ENCODE results near the gene CDH23.

Gene CDH23

GRCh38 chr10:71819985-71820384 is 423.3 kb downstream of the CDH23 start:
- no peak for DNase-seq (ENCODE audit: low read depth)
- H3K4me3 ChIP-seq (ENCODE audit: low read depth, low read length) = no peak overlapping the region
- TF ChIP-seq CTCF (conservative IDR thresholded peaks at IDR 0.05; ENCODE audit: low read depth, low read length) = no peak

GRCh38 chr10:71820966-71821365 is 424.2 kb downstream of the CDH23 start:
- H3K4me3 ChIP-seq (ENCODE audit: low read depth, low read length) = no peak overlapping the region
- DNase-seq (ENCODE audit: low read depth) = no peak

GRCh38 chr10:71821909-71822763 is 425.4 kb downstream of the CDH23 start:
- no peak for TF ChIP-seq CTCF (conservative IDR thresholded peaks at IDR 0.05; ENCODE audit: low read depth, low read length)
- DNase-seq (ENCODE audit: low read depth) = no peak
- H3K4me3 ChIP-seq (ENCODE audit: low read depth, low read length) = no peak overlapping the region

More at GRCh38 chr10:71820966-71821365, 424.2 kb downstream of the CDH23 start:
- TF ChIP-seq CTCF (conservative IDR thresholded peaks at IDR 0.05; ENCODE audit: low read depth, low read length) = no peak

GRCh38 chr10:71823356-71823755 is 426.6 kb downstream of the CDH23 start:
- TF ChIP-seq CTCF (conservative IDR thresholded peaks at IDR 0.05; ENCODE audit: low read depth, low read length) = no peak
- H3K4me3 ChIP-seq (ENCODE audit: low read depth, low read length) = no peak overlapping the region
- DNase-seq (ENCODE audit: low read depth) = no peak

- H3K4me3 ChIP-seq (ENCODE audit: low read depth, low read length) = no peak overlapping the region
- DNase-seq (ENCODE audit: low read depth) = no peak
- TF ChIP-seq CTCF (conservative IDR thresholded peaks at IDR 0.05; ENCODE audit: low read depth, low read length) = no peak
Measured at GRCh38 chr10:71824333-71824732, 427.6 kb downstream of the CDH23 start.

GRCh38 chr10:71825217-71825616 is 428.5 kb downstream of the CDH23 start:
- DNase-seq (ENCODE audit: low read depth) = no peak
- no peak overlapping the region for H3K4me3 ChIP-seq (ENCODE audit: low read depth, low read length)
- peak; percentile 9 for TF ChIP-seq CTCF (conservative IDR thresholded peaks at IDR 0.05; ENCODE audit: low read depth, low read length)

GRCh38 chr10:71827852-71828251 is 431.1 kb downstream of the CDH23 start:
- no peak overlapping the region for H3K4me3 ChIP-seq (ENCODE audit: low read depth, low read length)
- DNase-seq (ENCODE audit: low read depth) = no peak
- TF ChIP-seq CTCF (conservative IDR thresholded peaks at IDR 0.05; ENCODE audit: low read depth, low read length) = no peak

Data from choroid plexus epithelial cell (primary cell).